ENCODE data around the gene DOCK8.

Gene DOCK8

GRCh38 chr9:316382-316965, 101.8 kb downstream of the DOCK8 start:
- DNase-seq, result no peak

DNA sequence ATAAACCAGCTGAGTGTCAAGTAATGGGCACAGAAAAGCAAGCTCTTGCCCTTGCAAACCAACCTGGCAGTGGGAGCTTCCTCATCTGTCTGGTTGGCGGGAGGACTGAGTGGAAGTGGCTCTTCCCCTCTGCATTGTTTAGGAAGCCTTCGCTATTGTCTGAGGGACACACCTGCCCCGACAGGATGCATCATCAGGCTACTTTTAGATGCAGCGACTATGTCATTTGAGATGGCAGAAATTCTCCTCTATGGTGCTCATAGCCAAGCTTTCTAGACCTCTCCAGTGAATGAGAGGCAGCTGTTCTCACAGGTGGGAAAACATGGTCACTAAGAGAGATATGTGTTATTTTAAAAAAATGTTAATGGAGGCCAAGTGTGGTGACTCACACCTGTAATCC, 104.0 kb downstream of the DOCK8 start:
- no peak for DNase-seq

DNA sequence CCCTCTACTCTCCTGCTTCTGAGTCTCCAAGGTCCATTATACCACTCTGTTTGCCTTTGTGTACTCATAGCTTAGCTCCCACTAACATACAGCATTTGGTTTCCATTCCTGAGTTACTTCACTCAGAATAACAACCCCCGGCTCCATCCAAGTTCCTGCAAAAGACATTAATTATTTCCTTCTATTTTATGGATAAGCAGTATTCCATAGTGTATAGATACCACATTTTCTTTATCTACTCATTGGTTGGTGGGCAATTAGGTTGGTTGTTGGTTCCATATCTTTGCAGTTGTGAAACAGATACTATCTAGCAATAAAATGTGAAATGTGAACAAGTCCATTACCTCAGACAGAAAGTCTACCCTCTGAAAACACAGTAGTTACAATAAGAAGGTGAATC, 110.3 kb downstream of the DOCK8 start:
- no peak for DNase-seq

GRCh38 chr9:326667-327066, 112.0 kb downstream of the DOCK8 start:
- DNase-seq, result no peak

GRCh38 chr9:328453-328852, 113.8 kb downstream of the DOCK8 start:
- DNase-seq, result no peak

DNA sequence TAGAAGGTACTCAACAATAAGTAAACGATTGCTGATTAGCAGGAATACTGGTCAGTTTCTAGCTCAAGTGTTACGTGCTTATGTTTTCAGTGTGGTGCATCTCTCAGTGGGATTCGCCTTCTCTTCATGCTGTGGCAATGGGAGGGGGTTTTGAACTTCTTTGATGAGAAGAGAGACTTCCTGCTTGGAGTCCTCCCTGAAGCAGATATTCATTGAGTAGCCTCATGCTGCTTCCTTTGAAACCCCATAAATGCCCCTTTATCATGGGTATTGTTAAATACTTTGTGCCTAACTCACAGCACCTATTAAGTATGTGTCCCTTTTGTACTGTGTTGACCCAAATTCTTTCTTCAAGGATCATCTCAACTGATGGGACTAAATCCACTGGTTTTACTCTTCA, 116.5 kb downstream of the DOCK8 start:
- DNase-seq, result no peak

DNA sequence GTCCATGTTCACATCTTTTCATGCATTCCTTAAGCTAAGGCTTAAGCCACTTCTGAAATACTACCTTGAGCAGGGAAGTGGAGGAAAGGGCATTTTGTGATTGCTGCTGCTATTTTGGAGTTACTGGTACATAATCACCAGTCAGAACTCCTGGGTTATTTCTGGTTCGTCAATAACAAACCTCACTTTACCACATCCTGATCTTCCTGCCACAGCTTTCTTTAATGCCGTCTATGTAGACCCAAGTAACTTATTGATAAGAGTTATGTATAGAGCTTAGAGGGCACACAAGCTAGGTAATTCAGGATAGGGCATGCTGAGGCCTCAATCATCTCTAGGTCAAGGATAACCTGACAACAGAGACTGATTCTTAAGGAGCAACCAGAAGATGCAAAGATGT, 120.7 kb downstream of the DOCK8 start:
- no peak for DNase-seq

DNA sequence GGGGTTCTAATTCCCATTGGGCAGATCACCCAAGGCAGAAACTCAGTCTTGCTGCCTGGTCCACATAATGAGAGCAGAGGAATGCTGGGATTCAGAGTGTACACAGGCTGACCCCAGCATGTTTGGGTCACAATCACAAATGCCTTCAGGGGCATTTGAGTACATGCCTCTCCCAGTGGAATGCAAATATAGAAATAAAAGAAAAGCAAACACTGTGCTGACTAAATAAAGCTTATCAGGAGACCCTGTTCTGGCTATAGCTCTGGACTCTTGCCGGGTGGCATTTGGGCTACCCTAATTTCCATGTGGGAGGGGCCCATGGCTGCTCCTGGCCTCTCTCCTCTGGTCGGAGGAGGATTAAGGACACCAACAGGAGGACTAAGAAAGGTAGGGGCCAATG, 121.4 kb downstream of the DOCK8 start:
- no peak for DNase-seq

DNA sequence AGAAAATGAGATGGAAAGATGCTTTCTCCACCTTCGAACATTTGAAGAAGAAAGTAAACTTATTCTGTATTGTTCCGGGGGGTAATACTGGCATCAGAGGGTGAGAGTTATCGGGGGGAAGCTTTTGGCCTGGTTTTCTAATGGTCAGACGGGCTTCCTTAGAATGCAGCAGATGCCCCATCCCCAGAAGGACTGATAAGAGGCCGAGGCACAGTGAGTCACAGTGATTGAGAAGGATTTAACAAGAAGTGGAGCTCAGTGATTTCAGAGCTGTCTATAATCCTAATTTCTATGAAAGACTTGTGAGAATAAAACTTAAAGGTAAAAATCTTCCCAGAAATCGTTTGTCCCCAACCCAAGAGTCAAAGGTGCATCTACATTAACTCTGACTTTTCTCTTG, 123.9 kb downstream of the DOCK8 start:
- no peak for DNase-seq

DNA sequence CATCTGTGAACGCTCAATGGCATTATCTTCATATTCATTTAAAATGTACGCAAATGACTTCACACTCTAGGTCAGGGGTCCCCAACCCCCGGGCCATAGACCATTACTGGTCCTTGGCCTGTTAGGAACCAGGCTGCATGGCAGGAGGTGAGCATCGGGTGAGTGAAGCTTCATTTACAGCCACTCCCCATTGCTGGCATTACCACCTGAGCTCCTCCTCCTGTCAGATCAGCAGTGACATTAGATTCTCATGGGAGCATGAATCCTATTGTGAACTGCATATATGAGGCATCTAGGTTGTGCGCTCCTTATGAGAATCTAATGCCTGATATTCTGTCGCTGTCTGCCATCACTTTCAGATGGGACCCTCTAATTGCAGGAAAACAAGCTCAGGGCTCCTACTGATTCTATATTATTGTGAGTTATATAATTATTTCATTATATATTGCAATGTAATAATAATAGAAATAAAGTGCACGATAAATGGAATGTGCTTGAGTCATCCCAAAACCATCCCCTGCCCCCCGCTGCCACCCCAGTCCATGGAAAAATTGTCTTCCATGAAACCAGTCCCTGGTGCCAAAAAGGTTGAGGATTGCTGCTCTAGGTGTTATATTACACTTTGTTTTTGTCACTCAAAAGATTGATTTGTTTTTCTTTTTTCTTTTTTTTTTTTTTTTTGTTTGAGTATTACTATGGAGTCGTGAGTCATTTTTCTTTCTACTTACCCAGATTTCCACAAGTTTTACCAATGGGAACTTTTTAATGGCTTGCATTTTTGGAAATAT, 127.2 kb downstream of the DOCK8 start:
- DNase-seq, result no peak

GRCh38 chr9:343773-344172, 129.1 kb downstream of the DOCK8 start:
- DNase-seq, result no peak

DNA sequence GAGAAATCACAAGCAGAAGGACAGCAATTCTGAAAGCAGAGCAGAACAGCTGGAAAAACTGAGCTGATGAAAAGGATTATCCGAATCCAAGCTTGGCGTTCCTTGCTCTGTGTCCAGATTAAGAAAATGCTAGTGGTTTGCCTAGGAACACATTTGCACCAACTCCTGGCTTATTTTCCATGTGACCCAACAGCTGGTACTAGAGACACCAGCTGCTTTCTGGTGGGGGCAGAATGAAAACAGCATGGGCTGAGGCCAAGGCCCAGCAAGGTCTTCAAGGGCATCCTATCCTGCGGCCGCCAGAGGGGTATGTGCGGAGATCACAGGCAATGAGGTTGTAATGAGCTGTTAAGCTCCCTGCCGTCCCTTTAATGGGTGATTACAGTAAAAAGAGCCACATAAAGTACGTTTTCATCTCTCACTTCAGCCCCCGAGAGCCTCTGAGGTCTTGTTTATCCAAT, 131.5 kb downstream of the DOCK8 start:
- DNase-seq, result no peak

- peak; percentile 20 for DNase-seq
Observed at GRCh38 chr9:347667-348292, 133.1 kb downstream of the DOCK8 start.

DNA sequence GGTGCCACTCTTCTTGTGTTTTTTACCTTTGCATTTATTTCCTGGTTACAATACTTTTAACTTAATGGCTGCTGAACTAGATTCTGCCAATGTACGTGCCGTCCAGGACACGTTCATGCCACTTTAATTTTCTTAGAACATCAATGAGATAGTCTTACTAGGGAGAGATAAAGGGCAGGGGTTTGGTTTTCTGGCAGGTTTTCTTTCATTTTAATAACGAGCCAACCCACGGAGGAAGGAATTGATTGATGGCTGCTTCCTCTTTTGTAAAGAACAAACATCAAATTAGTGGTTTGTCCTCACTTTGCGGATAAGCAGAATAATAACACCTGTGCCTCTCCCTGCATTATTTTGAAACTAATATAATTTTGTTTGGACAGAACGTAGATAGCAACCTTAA, 135.7 kb downstream of the DOCK8 start:
- DNase-seq, result no peak

DNA sequence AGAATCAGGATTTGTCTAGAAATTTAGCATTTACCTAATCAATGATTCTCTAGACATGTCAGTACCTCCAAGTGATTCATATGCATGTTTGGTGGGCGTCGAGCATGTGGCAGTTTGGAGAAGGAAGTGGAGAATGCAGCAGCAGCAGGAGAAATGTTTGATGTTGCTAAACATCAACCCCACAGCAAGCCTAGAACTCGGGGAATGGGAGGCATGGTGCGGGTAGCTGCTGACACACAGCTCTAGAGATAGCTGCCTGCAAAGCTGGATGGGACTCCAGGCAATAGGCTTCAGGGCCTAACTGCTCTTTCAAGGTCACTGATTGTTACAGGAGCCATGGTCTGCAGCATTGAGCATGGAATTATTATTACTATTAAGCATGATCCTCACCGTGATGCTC, 137.3 kb downstream of the DOCK8 start:
- DNase-seq, result no peak

DNA sequence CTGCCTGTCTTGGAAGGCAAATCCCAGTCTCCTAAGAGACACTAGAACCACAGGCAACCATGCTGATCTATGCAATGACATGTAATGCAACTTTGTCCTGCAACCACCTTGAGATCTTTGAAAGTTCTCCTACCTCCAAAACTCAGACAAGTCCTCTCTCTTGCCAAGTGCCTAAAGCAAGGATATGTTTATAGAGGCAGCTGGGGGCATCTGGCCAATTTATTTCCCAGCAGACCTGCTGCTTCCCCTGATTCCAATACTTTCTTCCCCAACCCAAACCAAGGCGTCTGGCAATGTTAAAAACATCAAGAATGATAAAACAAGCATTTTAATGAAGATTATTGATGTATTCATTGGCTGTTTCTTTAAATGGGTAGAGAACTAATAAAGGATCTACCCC, 138.4 kb downstream of the DOCK8 start:
- no peak for DNase-seq

DNA sequence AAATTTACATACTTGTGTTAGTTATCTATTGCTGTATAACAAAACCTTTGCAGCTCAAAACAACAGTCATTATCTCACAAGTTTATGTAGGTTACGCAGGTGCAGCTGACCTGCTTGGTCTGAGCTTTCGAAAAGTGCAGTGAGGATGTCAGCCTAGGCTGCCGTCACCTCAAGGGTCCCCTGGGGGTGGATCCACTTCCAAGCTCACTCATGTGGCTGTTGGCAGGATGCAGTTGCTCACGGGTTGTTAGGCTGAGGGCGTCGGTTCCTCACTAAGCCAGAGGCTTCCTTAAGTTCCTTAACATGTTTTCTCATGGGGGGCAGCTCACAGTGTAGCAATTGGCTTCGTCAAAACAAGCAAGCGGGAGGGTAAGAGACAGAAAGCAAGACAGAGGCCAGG, 139.8 kb downstream of the DOCK8 start:
- DNase-seq, result no peak

DNA sequence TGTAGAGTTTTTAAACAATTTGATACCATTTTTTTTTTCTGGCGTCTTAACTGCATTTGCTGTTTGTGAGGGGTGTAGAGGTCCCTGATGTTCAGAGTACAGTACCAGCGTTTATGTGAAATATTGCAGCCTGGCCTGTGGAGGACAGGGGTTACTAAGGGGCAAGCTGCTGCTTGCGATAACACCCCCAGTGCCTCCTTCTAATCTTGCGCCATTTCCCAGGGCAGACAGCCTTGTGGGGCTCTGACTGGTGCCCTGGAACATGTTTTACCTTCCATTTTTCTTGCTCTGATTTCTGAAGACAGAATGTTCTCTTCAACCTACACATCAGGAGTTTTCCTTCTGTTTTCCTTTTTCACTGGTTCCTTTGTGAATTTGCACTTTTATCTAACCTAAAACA, 142.9 kb downstream of the DOCK8 start:
- DNase-seq, result no peak

DNA sequence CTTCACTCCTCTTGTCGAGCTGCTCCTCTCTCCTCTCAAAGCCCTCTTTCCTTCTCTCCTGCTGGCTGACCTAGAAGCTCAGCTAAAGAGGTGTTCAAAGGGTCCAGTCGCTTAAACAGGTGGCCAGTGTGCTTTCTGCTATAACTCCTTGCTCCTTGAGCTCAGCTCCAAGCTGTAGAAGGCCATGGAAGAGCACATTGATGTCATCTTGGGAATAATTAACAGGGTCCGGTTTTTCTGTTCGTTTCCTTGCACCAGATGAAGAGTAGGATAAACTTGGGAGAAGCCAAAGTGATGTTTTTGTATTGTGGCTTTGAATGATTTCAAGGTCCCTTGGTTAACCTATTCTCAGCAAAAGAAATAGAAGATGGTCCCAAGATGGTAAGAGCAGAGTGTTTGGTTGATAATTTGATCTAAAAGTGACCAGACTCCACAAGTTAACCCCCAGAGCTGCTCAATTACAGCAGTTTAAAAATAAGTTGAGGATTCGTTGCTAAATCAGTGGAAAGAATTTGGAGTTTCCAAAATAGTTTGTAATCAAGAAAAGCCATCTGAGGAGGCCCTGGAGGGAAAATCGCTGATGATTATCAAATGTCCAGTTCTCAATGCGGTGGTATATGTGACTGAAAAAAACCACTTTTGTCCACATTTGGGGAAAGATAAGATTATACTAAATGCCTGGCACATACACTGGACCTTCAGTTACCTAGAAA, 148.1 kb downstream of the DOCK8 start:
- no peak for DNase-seq

DNA sequence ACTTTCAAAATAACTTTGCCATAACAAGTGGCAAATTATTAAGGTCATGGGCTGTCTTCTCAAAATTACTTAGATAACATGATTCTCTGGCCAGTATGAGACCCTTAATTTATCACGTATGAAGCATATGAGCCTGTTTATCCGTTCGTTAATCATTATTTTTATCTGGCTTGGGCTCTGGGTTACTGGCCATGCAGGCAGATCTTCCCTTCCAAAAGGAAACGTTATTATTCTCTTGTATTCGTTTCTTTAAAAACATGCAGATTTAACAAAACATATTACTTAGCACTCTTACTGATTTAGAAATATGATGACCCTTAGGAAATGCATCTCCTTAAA, 148.6 kb downstream of the DOCK8 start:
- no peak for DNase-seq

- no peak for DNase-seq
Observed at GRCh38 chr9:365436-365835, 150.8 kb downstream of the DOCK8 start.

DNA sequence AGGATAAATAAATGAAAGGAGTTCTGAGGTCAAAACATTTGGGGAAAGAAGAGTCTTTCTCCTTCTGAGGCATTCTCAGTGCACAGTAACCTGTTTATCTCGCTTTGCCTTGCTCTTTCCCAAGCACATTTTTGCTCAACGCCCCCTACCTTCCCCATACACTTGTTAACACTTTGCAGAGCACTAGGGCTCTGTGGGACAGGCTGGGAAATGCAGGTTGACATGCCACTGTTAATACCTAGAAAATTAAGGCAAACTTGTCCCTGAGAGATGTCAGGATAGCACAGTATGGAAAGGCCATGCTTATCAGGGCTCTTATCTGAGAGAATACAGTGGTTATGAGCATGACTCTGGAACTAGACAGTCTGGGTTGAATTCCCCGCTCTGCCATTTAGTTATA, 152.0 kb downstream of the DOCK8 start:
- DNase-seq, result no peak

DNA sequence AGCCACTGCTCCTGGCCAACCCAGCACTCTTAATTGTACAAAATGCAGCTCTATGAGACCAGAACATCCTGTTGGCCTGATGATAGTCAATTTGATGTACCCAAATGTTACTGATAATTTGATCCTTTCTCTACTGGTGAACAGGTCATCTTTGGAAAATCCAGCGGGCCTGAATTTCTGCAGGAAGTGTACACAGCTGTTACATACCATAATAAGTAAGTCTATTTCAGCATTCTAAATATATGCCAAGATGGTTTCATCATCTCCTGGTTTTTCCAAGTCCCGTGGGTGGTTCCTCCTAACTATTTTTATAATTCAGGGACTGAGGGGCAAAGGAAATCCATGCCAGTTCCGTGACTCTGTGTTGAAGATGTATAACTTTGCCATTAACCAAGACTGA, 155.4 kb downstream of the DOCK8 start:
- DNase-seq, result no peak

DNA sequence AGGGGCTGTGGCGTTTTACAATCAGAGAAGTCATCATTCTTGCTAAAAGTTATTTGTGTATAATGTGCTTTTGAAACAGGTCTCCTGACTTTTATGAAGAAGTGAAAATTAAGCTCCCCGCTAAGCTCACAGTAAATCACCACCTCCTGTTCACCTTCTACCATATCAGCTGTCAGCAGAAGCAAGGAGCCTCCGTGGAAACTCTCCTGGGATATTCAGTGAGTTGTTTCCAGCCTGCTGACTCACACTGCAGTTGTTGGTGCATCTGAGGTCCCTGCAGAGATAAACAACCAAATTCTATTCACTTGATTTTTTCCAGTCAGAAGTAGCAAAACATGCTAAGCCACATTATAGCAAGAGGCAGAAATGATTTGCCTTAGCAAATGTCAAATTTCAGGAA, 156.7 kb downstream of the DOCK8 start:
- no peak for DNase-seq

Measured in HCEC 1CT (cell line).